SW480 (cell line): Measurements from ENCODE around the gene NUP155.
"Not testable (repeated sequence)": the region's sequence is repeated elsewhere in the genome, so short reads cannot be mapped to it uniquely, and the experiment has no call there.

Experiments
- DNase-seq: peaks from one replicate; pipeline ENCODE4 v3.0.0-alpha.2; 2016; ENCODE audit warnings: low spot score

Gene NUP155

GRCh38 chr5:37283214-37283820 lies 87.6 kb downstream of the NUP155 start:
- DNase-seq, result no peak

- no peak for DNase-seq
These were observed 95.4 kb downstream of the NUP155 start for GRCh38 chr5:37275511-37275910.

GRCh38 chr5:37272511-37272910 lies 98.4 kb downstream of the NUP155 start:
- DNase-seq, result peak; percentile 47

GRCh38 chr5:37268100-37268499 lies 102.8 kb downstream of the NUP155 start:
- not testable (repeated sequence) for DNase-seq

GRCh38 chr5:37255774-37256358 lies 115.0 kb downstream of the NUP155 start:
- no peak for DNase-seq

- no peak for DNase-seq
These were observed 116.3 kb downstream of the NUP155 start for GRCh38 chr5:37254581-37254980.

GRCh38 chr5:37251665-37252064 lies 119.2 kb downstream of the NUP155 start:
- DNase-seq, result no peak

- DNase-seq, result no peak
These were observed 121.1 kb downstream of the NUP155 start for GRCh38 chr5:37249815-37250164.

- peak; percentile 41 for DNase-seq
These were observed 121.7 kb downstream of the NUP155 start, which contains the start of gene CPLANE1 for GRCh38 chr5:37248970-37249814. CPLANE1 (minus strand) TSS chr5:37249376; CDS start chr5:37247698, 1,678 bp downstream.

GRCh38 chr5:37248421-37248969 lies 122.4 kb downstream of the NUP155 start:
- DNase-seq, result no peak

- no peak for DNase-seq
These were observed 123.4 kb downstream of the NUP155 start for GRCh38 chr5:37247496-37247895.

GRCh38 chr5:37247036-37247435 lies 123.9 kb downstream of the NUP155 start:
- no peak for DNase-seq
